NK-92 treated with Interleukin-12 subunit alpha and Interleukin-12 subunit beta, amount 100 ng/mL, for 24 hours (cell line): Measurements from ENCODE around the gene PRR18.

Experiments
- DNase-seq: peaks from one replicate; lab custom pipeline; 2025; lab: John Stamatoyannopoulos, UW

Gene PRR18

GRCh38 chr6:166333172-166333995, 25.2 kb upstream of the PRR18 start:
- DNase-seq, result no peak

DNA sequence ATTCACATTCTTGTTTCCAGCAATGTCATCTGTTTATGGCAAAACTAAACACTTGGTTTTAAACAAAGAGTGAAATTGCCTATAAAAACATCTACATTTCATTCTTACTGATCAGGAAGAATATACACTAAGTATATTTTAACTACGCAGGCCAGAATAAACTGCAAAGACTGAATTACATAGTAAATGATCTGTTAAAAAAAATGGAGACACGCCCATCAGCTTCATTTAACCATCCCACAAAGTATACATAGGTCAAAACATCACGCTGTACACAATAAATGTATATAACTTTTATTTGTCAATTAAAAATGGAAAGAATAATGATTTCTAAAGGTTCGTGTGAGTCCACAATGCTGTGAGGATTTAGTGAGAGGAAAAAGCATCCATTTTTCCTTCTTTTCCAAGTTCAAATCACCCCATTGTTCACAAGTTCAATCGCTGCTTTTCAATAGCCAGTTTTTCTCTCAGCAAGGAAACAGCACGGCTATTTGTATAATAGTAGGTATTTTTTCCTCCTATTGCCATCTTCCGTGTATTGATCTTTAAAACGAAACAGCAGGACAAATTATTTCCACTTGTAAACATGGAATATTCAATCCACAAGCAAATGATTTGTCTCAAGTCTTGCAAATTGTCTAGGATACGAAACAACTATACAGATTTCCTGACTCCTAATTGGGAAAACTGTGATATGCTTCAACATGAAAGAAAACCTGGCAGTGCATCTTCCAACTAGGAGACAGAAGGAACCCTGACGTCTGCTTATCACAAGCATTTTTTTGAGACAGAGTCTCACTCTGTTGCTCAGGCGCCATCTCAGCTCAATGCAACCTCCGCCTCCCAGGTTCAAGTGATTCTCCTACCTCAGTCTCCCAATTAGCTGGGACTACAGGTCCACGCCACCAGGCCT, 23.6 kb upstream of the PRR18 start:
- DNase-seq, result no peak

- DNase-seq, result no peak
These were observed 22.4 kb upstream of the PRR18 start for GRCh38 chr6:166330612-166331011.

- no peak for DNase-seq
These were observed 17.3 kb upstream of the PRR18 start for GRCh38 chr6:166325383-166326042.

GRCh38 chr6:166323395-166323794, 15.2 kb upstream of the PRR18 start:
- DNase-seq, result no peak

DNA sequence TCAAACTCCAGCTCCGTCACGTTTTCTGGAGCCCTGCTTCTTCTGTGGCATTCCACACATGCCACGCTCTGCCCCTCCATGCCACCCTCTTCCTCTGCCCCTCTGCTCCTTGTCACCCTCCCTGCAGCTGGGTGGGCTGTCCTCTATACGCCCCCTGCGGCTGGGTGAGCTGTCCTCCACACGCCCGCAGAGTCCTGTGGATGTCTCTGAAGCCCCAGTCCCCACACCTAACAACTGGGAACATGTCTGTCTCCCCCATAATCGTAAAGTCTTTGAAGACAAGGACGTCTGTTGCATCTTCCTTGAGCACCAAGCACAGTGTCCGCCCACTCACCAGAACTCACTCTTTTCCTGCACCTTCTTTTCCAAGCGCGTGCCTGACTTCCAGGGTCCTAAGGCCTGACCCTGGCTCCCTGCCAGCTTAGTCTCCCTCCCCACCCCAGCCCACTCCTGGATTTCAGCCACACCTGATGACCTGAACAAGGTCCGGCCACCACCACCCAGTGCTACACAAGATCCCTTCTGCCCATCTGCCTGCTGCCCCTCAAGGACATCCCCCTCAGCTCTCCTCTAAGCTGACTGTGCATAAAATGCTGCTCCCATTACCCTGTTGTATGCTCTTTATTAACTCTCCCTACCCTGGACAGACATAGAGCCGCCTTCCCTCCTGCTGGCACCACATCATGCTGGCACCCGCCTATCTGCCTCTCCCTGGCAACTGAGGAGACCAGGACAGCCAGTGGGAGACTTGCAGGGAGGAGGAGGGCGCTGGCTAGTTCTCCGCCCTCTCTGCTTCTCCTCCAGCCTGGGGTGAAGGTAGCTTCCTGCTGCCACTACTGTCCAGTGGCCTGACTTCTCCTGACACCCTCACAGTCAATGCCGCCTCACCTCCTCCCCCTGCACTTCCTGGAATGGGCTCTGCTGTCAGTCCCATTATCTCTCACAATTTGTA, 10.7 kb upstream of the PRR18 start:
- DNase-seq, result no peak

GRCh38 chr6:166318227-166318626, 10.0 kb upstream of the PRR18 start:
- DNase-seq, result no peak

GRCh38 chr6:166317261-166318212, 9.3 kb upstream of the PRR18 start:
- no peak for DNase-seq

DNA sequence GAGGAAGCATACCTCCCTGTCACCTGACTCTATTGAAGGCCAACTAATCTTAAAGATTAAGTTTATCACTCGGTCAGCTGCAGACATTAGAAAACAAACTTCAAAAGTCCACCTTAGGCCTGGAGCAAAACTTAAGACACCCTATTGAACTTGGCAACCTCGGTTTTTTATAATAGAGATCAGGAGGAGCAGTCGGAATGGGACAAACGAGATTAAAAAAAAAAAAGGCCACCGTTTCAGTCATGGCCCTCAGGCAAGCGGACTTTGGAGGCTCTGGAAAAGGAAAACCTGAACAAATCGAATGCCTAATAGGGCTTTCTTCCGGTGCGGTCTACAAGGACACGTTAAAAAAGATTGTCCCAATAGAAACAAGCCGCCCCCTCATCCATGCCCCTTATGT, 7.2 kb upstream of the PRR18 start:
- DNase-seq, result no peak

- DNase-seq, result no peak
These were observed 6.3 kb upstream of the PRR18 start for GRCh38 chr6:166314454-166314853.

- DNase-seq, result peak; percentile 38
These were observed 5.3 kb upstream of the PRR18 start for GRCh38 chr6:166313255-166314070.

GRCh38 chr6:166312832-166313231, 4.6 kb upstream of the PRR18 start:
- no peak for DNase-seq

DNA sequence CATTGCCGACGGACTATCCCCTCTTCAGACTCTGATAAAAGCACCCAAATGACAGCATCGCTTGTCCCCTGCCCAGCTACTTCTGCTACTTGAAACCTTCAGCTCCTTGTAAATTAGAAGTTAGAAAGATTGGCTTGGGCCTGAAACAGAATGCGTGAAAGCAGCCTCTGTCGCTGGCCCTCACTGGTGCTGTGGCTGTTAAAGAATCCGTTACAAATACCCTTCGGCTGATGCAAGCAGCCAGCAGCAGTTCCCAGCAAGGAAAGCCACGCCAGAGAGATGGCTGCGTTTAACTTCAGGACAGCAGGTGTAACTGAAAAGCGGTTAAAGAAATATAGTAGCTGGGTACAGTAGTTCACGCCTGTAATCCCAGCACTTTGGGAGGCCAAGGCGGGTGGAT, 2.4 kb upstream of the PRR18 start:
- DNase-seq, result no peak

GRCh38 chr6:166309977-166310376, 1.8 kb upstream of the PRR18 start:
- no peak for DNase-seq

- no peak for DNase-seq
These were observed 787 bp upstream of the PRR18 start for GRCh38 chr6:166308769-166309589.

DNA sequence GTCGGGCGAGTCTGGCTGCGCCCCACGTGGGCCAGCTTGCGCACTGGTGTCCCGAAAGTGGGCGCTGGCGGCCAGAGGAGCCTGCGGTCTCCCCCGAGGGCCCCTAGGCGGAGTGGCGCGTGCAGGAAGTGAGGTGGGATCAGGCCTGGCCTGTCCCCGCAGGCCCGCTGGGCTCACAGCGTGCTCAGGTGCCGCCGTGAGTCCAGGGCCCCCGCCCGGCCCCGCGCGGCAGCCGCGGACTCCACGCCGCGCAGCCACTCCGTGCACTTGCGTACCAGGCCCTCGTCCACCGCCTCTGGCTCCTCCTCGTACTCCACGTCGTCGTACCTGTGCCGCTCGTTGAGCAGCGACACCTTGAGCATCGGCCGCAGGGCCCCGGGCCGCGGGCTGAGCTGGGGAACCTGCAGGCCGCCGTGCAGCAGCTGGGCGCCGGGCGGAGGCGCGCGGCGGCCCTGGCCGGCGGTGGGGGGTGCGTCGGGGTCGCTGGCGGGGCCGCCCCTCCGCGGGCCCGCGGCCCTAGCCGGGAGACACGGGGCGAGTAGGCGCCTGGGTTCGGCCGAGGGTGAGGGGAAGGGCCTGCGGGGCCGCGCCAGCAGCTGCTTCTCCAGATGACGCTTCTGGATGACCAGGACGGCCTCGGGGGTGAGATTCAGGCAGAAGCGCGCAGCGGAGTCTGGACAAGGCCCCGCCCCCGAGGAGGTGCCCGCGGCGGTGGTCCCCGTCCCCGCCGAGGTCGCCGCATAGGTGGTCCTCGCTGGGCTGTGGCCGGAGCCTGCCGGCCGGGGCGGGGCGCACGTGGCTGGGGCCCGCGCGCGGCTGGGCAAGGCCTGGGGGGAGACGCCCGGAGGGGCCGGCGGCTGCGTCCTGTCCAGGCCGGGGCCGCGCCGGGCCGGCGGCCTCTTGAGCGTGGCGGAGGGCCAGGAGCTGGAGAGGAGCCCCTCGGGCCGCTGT, 835 bp downstream of the PRR18 start:
- DNase-seq, result no peak

DNA sequence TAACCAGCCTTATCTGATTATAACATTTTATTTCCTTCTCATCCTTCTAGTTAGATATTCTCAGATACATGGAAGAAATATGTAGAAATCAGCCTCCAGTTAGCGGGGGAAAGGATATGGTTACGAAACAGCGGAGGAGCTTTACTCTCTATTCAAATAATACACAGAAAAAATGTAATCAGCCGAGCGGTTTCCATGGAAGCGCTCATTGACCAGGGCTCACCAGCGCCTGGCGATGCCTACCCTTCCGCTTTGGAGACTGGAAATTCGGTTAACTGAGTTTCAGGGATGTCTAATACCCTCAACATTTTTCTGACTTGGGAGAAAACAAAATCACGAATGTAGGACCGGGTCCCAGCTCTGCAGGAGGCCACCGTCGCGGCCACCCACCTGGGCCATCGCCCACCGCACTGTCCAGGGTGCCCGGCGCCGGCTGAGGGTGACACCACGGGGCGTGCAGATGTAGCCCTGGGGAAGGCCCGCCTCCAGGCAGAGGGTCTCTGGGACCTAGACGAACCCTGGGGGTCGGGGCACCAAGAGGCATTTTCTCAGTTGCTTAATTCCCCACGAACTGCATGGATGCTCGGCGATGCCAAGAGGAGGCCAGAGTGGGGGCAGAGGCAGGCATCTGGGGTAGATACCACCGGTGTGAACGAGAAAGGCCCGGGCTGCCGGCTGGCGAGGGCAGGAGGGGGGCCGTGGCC, 1.7 kb downstream of the PRR18 start:
- no peak for DNase-seq
